ENCODE data around the gene DGLUCY.

- TF ChIP-seq CTCF (IDR thresholded peaks at IDR 0.05; ENCODE audit: borderline replicate concordance, extremely low read depth, low read length, poor library complexity, severe bottlenecking), result no peak
- TF ChIP-seq EZH2 (IDR thresholded peaks at IDR 0.05; ENCODE audit: borderline replicate concordance, low read depth, low read length, severe bottlenecking), result no peak
Observed at GRCh38 chr14:91233936-91234790, 120.3 kb downstream of the DGLUCY start.

Data from DND-41 (cell line).